Activated CD4-positive, CD25-positive, alpha-beta regulatory T cell treated with anti-CD3 and anti-CD28 coated beads, Interleukin-2, amount 50 U/mL, for 72 hours (primary cell): ENCODE data around the gene MINDY2.
"Not testable (repeated sequence)": the region's sequence is repeated elsewhere in the genome, so short reads cannot be mapped to it uniquely, and the experiment has no call there.

Source experiments
- DNase-seq: peaks from one replicate; pipeline ENCODE4 v3.0.0; 2021

Gene MINDY2

GRCh38 chr15:58833681-58834426 is 62.8 kb downstream of the MINDY2 start:
- DNase-seq, result not testable (repeated sequence)

DNA sequence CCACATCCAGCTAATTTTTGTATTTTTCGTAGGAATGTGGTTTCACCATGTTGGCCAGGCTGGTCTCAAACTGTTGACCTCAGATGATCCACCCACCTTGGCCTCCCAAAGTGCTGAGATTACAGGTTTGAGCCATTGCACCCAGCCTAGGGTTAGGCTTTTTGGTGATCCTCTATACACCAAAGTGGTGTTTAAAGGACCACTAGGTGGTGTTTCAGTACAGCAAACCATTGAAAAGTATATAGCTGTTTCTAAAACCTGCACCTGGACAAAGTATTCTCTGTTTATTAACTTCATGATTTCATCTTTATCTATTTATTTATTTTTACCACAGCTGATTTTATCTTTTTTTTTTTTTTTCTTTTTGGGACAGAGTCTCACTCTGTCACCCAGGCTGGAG is 68.4 kb downstream of the MINDY2 start:
- DNase-seq, result no peak

GRCh38 chr15:58840048-58840447 is 68.9 kb downstream of the MINDY2 start:
- DNase-seq, result no peak

- DNase-seq, result no peak
Observed at GRCh38 chr15:58842713-58843396, 71.8 kb downstream of the MINDY2 start.

DNA sequence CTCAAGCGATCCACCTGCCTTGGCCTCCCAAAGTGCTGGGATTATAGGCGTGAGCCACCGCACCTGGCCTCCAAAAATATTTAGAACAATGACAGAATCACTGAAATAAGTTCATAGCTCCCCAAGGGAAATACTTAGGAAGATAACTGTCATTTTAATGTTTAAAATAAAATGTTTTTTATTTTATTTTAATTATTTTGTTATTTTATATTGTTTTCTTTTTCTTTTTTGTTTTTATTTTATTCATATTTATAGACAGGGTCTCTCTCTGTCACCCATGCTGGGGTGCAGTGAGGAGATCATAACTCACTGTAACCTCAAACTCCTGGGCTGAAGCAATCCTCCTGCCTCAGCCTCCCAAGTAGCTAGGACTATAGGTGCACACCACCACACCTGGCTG is 80.1 kb downstream of the MINDY2 start:
- DNase-seq, result not testable (repeated sequence)

DNA sequence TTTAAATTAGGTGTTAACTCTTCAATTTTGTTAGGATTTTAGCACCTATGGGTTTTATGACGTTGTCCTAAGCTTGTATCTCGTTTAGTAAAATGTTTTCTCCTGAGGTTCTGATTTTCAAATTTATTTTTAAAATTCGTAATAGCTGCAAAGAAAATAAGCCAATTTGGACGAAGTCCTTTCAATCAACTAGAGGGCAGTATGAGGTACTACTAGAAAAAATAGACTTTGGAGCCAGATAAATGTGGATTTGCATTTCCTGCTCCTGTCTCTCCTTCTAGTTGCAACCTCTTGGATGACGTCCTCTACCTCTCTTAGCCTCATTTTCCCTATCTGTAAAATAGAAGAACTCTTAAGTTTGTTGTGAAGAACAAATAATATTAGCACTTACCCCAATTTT is 81.2 kb downstream of the MINDY2 start:
- no peak for DNase-seq

DNA sequence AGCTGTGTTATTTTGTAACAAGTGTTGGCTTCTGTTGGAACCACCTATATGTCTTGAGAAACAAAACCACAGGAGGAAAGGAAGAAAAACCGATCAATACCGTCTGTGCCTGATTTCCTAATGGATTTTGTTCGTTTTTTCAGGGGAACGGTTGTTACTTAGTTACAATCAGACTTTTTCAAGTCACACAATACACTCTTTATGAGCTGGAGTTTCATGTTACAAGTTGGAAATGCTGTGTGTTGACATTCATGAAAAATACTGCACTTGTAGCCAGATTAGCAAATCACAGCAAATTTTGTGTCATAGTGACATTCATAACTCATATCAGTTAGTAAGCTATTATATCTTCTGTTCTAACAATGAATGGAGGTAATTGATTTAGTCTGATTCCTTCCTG is 83.5 kb downstream of the MINDY2 start:
- DNase-seq, result no peak

- DNase-seq, result no peak
Observed at GRCh38 chr15:58856086-58856485, 85.0 kb downstream of the MINDY2 start.

DNA sequence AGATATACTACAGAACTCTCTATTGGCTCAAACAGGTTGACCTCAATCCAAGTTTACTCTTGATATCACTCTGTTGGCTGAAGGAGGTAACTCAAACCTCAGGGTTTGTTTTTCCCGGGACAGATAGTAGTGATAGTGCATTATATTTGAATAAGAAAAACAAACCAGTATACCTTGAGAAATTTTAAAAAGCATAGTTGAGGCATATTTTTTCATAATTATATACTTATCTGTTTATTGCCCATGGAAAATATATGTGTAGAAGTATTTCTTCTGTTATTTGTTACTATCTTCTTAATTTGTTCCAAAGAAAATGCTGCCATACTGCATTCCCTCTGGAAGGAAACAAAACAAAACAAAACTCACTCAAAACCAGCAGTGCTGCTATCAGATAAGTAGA is 85.5 kb downstream of the MINDY2 start:
- DNase-seq, result not testable (repeated sequence)

- DNase-seq, result no peak
Observed at GRCh38 chr15:58862326-58862725, 91.2 kb downstream of the MINDY2 start.

GRCh38 chr15:58864602-58865424 is 93.7 kb downstream of the MINDY2 start:
- DNase-seq, result no peak

GRCh38 chr15:58865425-58865880 is 94.4 kb downstream of the MINDY2 start:
- no peak for DNase-seq

GRCh38 chr15:58867926-58868325 is 96.8 kb downstream of the MINDY2 start:
- no peak for DNase-seq

GRCh38 chr15:58870451-58870850 is 99.3 kb downstream of the MINDY2 start:
- no peak for DNase-seq

DNA sequence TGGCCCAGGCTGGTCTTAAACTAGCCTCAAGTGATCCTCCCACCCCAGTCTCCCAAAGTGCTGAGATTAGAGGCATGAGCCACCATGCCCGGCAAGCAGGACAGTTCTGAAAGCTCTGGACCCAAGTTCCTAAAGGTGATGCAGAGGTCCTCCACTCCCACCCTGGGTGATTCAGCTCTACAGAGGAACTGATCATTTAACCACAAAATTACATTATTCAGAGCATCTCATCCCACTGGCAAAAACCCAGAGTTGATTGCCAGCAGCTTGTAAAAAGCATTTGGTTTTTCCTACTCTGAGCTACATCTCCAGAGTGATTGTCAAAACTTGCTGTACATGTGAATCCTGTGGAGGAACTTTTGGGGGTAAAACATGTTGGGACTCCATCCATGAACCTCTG is 102.2 kb downstream of the MINDY2 start:
- DNase-seq, result no peak

- DNase-seq, result no peak
Observed at GRCh38 chr15:58875343-58875742, 104.2 kb downstream of the MINDY2 start.

GRCh38 chr15:58876306-58877106 is 105.4 kb downstream of the MINDY2 start:
- no peak for DNase-seq

- no peak for DNase-seq
Observed at GRCh38 chr15:58877999-58878825, 107.1 kb downstream of the MINDY2 start.

DNA sequence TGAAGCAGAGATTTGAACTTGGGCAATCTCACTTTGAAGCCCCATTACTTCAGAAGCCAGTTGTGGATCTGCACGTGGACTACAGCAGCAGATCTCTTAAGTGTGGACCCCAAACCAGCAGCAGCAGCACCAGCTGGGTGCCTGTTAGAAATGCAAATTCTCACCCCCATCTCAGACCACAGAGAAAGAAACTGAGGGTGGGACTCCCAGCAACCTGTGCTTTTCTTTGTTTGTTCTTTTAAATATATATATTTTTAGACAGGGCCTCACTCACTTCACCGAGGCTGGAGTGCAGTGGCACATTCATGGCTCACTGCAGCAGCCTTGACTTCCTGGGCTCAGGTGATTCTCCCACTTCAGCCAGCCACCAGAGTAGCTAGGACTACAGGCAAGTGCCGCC is 109.2 kb downstream of the MINDY2 start:
- no peak for DNase-seq

DNA sequence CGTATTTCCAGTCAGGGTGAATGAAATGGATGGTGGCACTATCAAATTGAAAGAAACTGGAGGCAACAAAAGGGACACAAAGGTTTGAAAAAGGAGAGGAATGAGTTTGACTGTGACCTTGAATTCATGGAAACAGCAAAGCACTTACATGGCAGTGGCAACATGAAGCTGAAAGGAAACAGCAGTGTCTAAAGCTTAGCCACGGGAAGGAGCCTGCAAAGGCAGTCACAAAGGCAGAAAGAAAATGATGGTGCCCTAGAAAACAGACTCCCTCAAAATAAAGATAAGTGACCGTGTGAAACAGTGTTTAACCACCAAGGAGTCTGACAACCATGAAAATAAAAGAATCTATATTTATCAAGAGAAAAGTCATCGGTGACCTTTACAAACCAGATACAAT is 111.1 kb downstream of the MINDY2 start:
- DNase-seq, result no peak

DNA sequence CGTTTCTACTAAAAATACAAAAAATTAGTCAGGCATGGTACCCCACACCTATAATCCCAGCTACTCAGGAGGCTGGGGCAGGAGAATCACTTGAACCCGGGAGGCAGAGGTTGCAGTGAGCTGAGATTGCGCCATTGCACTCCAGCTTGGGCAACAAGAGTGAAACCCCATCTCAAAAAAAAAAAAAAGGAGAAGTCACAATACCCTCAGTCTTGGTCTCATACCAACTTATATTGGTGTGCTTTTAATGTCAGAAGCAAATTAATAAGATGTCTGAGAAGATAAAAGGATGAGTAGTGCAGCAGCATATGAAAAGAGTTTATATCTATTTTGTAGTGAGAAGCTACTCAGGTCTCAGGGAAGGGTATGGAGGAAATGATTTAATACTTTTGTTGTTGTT is 112.8 kb downstream of the MINDY2 start:
- not testable (repeated sequence) for DNase-seq

GRCh38 chr15:58886921-58887320 is 115.8 kb downstream of the MINDY2 start:
- DNase-seq, result no peak
